C1 segment of cervical spinal cord (tissue), 14 donors: Measurements from ENCODE around the gene CYP4F12.

Experiments
- DNase-seq, 14 donors: peaks; one replicate each; lab custom pipeline; 2025; lab: John Stamatoyannopoulos, UW

The CYP4F12 gene

GRCh38 chr19:15672580-15673175, at the start of gene CYP4F12:
TSS of gene CYP4F12 (plus strand) at chr19:15673087. CDS start at chr19:15673530, 443 bp downstream.
- DNase-seq: peak in 3 of 14 donors; percentile 2 to 16 (median 6)

- DNase-seq: no peak
Observed at GRCh38 chr19:15623711-15624318, 49.1 kb upstream of the CYP4F12 start.

GRCh38 chr19:15628236-15629002, 44.5 kb upstream of the CYP4F12 start:
- no peak for DNase-seq

- DNase-seq: peak in 12 of 14 donors; percentile 7 to 73 (median 27)
Observed at GRCh38 chr19:15629003-15629880, 43.6 kb upstream of the CYP4F12 start.

- DNase-seq: no peak
Observed at GRCh38 chr19:15631817-15632216, 41.1 kb upstream of the CYP4F12 start.

GRCh38 chr19:15633082-15633835, 39.6 kb upstream of the CYP4F12 start:
- DNase-seq: peak in 1 of 14 donors; percentile 2

GRCh38 chr19:15634105-15634504, 38.8 kb upstream of the CYP4F12 start:
- DNase-seq: no peak

- no peak for DNase-seq
Observed at GRCh38 chr19:15635016-15635805, 37.7 kb upstream of the CYP4F12 start.

- peak in 7 of 14 donors; percentile 2 to 43 (median 34) for DNase-seq
Observed at GRCh38 chr19:15636026-15636425, 36.9 kb upstream of the CYP4F12 start.

- no peak for DNase-seq
Observed at GRCh38 chr19:15639596-15639995, 33.3 kb upstream of the CYP4F12 start.

GRCh38 chr19:15640294-15640903, 32.5 kb upstream of the CYP4F12 start, which contains the start of gene CYP4F3:
TSS of gene CYP4F3 (plus strand) at chr19:15640897. CDS start at chr19:15641416, 519 bp downstream.
- peak in 1 of 14 donors; percentile 18 for DNase-seq

- peak in 1 of 14 donors; percentile 31 for DNase-seq
Observed at GRCh38 chr19:15640904-15641597, 31.8 kb upstream of the CYP4F12 start.

GRCh38 chr19:15641901-15642491, 30.9 kb upstream of the CYP4F12 start:
- no peak for DNase-seq

- DNase-seq: no peak
Observed at GRCh38 chr19:15642807-15643206, 30.1 kb upstream of the CYP4F12 start.

GRCh38 chr19:15643387-15643786, 29.5 kb upstream of the CYP4F12 start:
- DNase-seq: no peak

GRCh38 chr19:15644066-15644741, 28.7 kb upstream of the CYP4F12 start:
- DNase-seq: no peak

GRCh38 chr19:15644816-15645215, 28.1 kb upstream of the CYP4F12 start:
- no peak for DNase-seq

- no peak for DNase-seq
Observed at GRCh38 chr19:15649526-15649925, 23.4 kb upstream of the CYP4F12 start.
